GM19438 (cell line): ENCODE measurements around the gene WDR18.
A peak's percentile ranks its signal among the peaks of the same experiment; 100 is the strongest.
"Not testable (repeated sequence)": the region's sequence is repeated elsewhere in the genome, so short reads cannot be mapped to it uniquely, and the experiment has no call there.

Experiments
- ATAC-seq: cut with Tn5 transposase; IDR thresholded peaks from one replicate; pipeline ENCODE4 v1.9.1; 2021; ENCODE audit warnings: low read depth; ENCODE audit not compliant: unreplicated experiment

WDR18 gene

DNA sequence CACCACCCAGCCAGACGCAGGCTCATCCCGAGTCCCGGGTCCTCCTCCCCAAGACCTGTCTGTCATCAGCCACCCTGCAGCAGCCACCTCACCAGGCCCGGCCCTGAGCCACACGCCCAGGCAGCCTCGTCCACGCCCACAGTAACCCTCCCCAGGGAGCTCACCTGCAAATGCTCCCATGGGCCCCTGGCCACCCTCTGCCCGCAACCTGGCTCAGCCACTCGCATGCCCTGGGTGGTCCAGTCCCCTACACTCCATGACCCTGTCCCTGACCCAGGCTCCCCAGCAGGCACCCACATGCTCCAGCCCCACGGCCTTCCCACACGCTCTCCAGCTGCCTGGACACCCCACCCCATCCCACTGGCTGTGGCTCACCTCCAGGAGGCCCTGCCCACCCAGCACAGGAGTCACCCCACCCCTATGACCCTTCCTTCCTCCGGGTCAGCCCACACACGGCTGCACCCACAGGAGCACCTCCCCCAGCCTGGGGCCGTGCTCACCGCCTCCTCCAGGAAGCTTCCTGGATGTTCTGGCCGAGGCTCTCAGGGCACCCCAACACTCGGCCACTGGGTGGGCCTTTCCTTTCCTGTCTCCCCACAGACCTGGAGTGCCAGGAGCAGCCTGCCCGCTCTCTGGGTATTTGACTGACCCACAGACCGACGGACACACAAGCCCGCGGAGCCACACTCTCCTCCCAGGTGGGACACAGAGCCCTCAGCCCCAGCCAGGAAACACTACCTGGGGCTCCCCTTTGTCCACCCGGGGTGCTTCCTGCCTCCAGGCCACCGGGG, 33.2 kb downstream of the WDR18 start:
- ATAC-seq: no peak

- no peak for ATAC-seq
Observed at GRCh38 chr19:1017906-1018305, 33.8 kb downstream of the WDR18 start.

- no peak for ATAC-seq
Observed at GRCh38 chr19:1018393-1018792, 34.2 kb downstream of the WDR18 start.

DNA sequence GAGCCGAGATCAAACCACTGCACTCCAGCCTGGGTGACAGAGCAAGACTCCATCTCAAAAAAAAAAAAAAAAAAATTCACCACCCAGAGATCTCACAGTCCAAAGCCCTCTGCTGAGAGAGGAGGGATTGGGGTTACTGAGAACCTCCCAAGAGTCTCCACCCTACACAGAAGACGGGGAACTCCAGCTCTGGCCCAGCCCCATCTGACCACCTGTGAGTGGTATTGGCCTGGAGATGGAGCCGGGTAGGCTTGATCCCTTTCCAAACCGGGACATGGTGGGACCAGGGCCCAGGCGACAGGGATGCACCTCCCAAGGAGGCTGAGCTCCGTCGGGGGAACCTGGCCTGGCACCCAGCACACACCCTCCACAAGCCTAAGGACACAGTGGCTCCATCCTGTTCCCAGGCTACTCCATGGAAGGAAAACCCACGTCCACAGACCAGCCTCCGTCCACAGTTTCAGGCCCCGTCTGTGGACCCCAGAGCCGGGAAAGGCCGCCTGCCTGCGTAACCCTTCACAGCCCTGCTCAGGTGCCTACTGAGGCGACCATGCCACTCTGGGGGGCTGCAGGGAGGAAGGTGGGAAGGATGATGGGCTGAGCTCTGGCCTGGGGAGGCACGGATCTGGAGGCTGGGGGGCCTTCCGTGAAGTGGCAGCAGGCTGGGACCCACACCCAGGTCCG, 34.9 kb downstream of the WDR18 start:
- ATAC-seq: no peak

GRCh38 chr19:1019616-1019961, 35.4 kb downstream of the WDR18 start:
- no peak for ATAC-seq

- no peak for ATAC-seq
Observed at GRCh38 chr19:1019980-1020867, 36.1 kb downstream of the WDR18 start.

DNA sequence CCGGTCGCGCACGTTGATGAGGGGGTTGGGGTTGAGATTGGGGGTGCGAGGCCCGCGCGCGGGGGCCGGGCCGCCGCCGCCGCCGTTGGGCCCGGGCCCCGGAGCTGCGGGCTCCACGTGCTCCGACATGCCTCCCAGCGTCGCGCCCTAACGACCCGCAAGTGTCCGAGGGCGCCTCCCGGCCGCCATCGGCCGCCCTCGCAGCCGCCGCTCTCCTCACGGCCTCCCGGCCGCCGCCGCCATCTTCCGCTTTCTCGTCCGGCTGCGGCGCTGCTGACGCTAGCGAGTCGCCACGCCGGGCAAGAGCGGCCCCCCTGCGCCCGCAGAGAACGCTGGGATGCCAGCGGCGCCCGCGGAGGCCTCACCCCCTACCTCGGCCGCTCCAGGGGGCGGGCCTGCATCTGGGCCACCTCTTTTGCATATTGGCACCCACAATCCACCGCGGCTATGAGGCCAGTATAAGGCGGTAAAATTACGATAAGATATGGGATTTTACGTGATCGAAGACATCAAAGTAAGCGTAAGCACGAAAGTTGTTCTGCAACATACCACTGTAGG, 36.8 kb downstream of the WDR18 start, which contains the start of gene TMEM259:
Gene TMEM259 (minus strand): TSS at position 256 of the 558 bp plus-strand sequence. CDS start 127 bp downstream, at position 129.
- peak; percentile 71 for ATAC-seq

GRCh38 chr19:1023883-1024188, 39.7 kb downstream of the WDR18 start:
- ATAC-seq: not testable (repeated sequence)

DNA sequence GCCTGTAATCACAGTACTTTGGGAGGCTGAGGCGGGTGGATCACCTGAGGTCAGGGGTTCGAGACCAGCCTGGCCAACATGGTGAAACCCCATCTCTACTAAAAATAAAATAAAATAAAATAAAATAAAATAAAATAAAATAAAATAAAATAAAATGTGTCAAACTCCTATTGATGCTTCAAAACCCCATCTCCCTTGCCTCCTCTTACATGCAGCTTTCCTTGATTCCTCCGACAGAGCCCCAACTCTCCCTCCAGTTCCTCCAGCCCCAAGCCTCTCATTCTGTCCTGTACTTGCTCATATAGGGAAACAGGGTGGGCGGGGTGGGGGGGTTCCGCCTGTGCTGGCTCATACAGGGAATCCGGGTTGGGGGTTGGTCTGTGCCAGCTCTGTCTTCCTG, 40.9 kb downstream of the WDR18 start:
- not testable (repeated sequence) for ATAC-seq

DNA sequence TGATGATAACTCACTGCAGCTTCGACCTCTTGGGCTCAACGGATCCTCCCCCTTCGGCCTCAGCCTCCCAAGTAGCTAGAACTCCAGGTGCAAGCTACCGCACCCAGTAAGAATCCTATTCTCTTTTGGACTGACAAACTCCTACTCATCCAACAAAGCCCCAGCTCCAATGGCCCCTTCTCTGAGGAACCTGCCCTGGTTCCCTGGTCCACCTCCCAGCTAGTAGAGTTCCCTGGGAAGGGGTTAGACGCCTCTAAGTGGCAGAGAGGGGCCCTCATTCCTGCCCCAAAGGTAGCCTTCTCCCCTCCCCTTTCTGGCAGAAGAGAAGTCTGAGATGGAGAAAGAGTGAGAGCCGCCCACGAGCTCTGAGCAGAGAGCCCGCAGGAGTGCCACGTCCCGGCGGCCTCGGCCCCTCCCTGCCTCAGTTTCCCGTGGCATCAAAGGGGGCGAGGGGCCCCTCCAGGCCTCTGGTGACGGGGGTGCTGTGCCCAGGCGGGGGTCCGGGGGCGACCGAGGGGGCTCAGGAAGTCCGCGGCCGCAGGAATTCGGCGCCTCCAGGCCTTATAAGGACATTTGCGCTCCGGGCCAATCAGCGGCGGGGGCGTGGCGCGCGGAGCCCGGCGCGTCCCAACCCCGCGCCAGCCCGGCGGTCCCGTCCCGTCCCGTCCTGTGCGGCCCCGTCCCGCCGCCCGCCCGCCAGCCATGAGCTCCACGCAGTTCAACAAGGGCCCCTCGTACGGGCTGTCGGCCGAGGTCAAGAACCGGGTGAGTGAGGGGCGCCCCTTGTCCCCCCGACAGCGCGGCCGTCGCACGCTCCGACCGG, 42.0 kb downstream of the WDR18 start, which contains the start of gene CNN2:
Gene CNN2 (plus strand): TSS at position 649 of the 823 bp plus-strand sequence. CDS start 54 bp downstream, at position 703.
- ATAC-seq: no peak

DNA sequence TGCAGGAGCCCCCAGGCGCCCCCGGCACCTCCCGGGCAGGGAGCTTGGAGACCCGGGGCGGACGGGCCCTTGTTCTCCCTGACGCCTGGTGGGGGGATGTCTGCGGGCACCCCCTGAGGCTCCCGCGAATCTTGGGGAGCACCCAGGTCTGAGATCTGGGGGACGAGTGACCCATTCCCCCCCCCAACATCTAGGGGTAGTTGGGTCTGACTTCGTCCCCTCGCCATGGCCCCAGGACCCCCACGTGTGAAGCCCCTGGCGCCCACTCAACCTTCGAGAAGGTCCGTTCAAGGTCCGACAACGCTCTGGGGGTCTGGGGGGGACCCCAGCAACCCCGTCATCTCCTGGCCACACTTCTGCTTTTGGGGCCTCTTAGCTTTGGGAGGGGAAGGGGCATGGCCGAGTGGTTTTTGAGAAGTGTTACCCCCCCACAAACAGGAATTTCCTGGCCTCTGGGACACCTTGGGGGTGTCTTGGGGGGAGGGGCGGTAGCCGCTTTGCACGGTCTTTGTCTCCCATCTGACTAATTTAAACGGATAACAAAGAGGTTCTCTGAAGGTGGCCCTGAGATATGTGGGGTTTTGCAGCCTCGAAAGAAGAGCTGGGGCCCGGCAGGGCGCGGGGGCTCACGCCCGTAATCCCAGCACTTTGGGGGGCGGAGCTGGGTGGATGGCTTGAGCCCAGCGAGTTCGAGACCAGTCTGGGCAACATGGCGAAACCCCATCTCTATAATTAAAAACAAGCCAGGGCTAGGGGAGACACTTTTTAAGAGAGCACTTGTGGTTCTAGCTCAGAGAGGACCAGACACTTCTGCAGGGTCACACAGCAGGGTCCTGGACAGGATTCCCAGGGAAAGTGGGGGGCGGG, 42.9 kb downstream of the WDR18 start:
- ATAC-seq: no peak

DNA sequence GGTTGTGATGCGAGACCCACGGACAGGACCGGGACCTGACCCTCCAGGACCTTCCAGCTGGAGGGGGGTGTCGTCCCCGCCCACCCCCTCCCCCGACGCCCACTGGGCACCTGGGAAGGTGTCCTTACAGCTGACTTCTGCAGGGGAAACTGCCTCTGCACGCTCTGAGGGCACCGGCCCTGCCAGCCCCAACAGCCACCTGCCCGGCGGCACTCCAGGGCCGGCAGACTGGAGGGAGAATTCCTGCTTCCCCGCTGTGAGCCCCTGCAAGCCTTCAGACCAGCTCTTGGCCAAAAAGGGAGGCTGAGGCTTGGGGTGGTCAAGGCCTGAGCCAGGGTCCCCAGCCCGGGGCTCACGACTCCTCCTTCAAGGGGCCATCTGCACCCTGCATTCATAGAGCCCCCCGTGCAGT, 43.5 kb downstream of the WDR18 start:
- no peak for ATAC-seq

- ATAC-seq: no peak
Observed at GRCh38 chr19:1028062-1028926, 44.1 kb downstream of the WDR18 start.

DNA sequence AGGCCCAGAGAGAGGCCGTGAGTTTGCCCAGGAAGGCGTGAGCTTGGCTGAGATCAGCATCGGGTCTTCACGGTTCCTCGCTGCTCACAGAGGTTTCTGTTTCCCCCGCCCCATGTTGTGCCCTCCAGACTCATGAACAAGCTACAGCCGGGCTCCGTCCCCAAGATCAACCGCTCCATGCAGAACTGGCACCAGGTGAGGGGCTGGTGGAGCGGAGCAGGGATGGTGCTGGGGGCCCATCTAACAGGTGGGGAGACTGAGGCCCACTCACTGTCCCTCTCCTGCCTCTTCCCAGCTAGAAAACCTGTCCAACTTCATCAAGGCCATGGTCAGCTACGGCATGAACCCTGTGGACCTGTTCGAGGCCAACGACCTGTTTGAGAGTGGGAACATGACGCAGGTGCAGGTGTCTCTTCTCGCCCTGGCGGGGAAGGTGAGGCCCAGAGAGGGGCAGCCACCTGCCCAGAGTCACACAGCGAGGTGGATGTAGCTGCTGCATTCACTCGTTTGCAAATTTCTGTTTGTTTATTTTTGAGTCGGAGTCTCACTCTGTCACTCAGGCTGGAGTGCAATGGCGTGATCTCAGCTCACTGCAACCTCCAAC, 48.2 kb downstream of the WDR18 start:
- no peak for ATAC-seq

- ATAC-seq: no peak
Observed at GRCh38 chr19:1035998-1036621, 52.0 kb downstream of the WDR18 start.

DNA sequence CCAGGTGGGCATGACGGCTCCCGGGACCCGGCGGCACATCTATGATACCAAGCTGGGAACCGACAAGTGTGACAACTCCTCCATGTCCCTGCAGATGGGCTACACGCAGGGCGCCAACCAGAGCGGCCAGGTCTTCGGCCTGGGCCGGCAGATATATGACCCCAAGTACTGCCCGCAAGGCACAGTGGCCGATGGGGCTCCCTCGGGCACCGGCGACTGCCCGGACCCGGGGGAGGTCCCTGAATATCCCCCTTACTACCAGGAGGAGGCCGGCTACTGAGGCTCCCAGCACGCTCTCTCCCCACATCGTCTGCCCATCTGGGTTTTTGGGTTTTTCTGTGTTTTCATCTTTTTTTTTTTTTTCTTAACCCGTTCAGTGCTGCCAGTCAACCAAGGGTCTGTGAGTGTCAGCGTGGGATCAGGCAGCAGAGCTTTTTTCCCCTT, 53.5 kb downstream of the WDR18 start:
- no peak for ATAC-seq

DNA sequence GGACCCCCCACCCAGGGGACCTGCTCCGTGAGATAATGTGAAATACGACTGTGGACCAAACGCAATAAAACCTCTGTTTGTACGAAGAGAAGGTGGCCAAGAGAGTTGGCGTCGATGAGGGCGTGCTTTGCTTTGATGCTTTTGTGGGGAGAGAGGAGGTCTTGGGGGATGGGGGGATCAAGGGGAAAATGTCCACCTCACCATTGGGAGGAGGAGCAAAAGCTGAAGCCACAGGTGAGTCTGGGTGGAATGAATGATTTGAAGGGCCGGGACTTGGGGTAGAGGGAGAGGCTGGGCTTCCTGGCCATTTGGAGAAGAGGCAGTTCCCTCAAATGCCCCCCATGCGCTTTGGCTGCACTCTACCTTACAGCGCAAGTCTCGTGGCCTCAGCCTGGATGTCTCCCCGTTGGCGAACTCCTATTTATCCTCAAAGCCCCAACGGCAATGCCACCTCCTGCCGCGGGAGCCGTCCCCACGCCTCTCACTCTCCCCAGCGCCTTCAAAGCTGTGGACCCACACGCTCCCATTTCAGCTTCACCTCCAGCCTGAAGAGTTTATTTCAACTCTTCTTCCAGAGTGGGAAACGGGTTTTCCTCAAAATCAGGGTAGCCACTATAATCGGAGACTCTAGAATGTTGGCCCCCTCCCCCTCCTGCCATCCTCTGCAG, 55.0 kb downstream of the WDR18 start:
- ATAC-seq: no peak
